Measurements from ENCODE around the gene RGMA.

The RGMA gene

DNA sequence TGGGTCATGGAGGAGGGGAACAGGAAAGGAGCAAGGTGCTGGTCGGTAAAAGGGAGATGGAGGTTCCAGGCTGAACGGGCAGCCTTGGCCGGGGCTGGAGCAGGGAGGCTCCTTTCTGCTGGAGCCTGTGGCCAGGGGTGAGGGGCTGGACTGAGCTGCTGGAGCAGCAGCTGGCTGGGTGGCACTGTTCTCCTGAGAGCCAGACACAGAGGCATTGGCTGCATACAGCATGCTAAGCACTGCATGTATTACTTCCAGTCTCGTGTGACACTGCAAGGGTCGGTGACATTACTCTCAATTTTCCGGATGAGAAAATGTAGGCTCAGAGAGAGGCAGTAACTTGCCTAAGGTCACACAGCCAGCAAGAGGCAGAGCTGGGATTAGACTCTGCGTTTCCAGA, 42.3 kb downstream of the RGMA start:
- H3K36me3 ChIP-seq (ENCODE audit: control insufficient read depth, insufficient read depth, low read length): no peaks in the 10 kb centered on the region
- TF ChIP-seq, protein P1, sequence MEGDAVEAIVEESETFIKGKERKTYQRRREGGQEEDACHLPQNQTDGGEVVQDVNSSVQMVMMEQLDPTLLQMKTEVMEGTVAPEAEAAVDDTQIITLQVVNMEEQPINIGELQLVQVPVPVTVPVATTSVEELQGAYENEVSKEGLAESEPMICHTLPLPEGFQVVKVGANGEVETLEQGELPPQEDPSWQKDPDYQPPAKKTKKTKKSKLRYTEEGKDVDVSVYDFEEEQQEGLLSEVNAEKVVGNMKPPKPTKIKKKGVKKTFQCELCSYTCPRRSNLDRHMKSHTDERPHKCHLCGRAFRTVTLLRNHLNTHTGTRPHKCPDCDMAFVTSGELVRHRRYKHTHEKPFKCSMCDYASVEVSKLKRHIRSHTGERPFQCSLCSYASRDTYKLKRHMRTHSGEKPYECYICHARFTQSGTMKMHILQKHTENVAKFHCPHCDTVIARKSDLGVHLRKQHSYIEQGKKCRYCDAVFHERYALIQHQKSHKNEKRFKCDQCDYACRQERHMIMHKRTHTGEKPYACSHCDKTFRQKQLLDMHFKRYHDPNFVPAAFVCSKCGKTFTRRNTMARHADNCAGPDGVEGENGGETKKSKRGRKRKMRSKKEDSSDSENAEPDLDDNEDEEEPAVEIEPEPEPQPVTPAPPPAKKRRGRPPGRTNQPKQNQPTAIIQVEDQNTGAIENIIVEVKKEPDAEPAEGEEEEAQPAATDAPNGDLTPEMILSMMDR (IDR thresholded peaks at IDR 0.05; ENCODE audit: insufficient read depth, low read length, poor library complexity, severe bottlenecking): no peak
- no peaks in the 10 kb centered on the region; the same call in 1 of the 2 replicates for H3K27me3 ChIP-seq (replicated peaks; ENCODE audit: control insufficient read depth, insufficient read depth, low read length)
- H3K4me3 ChIP-seq (replicated peaks; ENCODE audit: low read depth, low read length): no peak overlapping the region
- no peak for DNase-seq (ENCODE audit: extremely low read depth, insufficient read length)

DNA sequence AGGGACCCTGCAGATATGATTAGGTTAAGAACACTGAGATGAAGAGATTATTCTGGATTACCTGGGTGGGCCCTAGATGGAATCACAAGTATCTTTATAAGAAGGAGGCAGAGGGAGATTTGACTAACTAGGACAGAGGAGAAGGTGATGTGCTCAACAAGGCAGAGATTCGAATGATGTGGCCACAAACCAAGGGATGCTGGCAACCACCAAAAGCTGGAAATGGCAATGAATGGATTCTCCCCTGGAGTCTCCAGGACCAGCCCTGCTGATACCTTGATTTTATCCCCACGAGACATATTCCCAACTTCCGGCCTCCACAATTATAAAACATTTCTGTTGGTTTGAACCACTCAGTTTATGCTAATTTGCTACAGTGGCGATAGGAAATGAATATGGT, 42.9 kb downstream of the RGMA start:
- no peaks in the 10 kb centered on the region for H3K36me3 ChIP-seq (ENCODE audit: control insufficient read depth, insufficient read depth, low read length)
- TF ChIP-seq, protein P1 (IDR thresholded peaks at IDR 0.05; ENCODE audit: insufficient read depth, low read length, poor library complexity, severe bottlenecking): no peak
- no peak overlapping the region for H3K4me3 ChIP-seq (replicated peaks; ENCODE audit: low read depth, low read length)
- no peak for DNase-seq (ENCODE audit: extremely low read depth, insufficient read length)
- no peaks in the 10 kb centered on the region; the same call in 1 of the 2 replicates for H3K27me3 ChIP-seq (replicated peaks; ENCODE audit: control insufficient read depth, insufficient read depth, low read length)

DNA sequence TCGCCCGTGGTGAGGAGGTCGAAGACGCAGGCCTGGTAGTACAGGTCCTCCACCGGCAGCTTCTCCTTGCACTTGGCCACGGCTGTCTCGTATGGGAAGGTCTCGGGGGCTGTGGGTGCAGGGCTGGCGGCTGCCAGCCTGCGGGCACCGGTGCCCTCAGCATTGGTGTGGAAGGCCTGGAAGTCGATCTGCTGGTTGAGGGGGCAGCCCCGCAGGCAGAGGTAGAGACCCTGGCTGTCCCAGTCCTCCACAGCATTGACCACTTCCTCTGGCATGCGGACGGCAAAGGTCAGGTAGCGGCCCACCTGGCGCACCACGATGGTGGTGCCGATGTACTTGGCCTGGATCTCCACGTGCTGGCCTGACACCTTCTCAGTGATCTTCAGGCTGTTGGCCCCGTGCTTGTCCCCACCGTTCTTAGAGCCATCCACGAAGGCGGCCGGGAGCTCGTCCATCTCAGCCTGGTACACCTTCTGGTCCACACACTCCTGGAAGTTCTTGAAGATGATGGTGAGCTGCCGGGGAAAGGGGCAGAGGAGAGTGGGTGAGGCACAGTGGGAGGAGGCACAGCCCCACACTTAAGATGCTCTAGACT, 43.7 kb downstream of the RGMA start:
- Histone ChIP-seq H3K36me3 (ENCODE audit: control insufficient read depth, insufficient read depth, low read length) (no peaks in the 10 kb centered on the region), H3K4me3 (replicated peaks; ENCODE audit: low read depth, low read length) (no peak overlapping the region), H3K27me3 (replicated peaks; ENCODE audit: control insufficient read depth, insufficient read depth, low read length) (no peaks in the 10 kb centered on the region; the same call in 1 of the 2 replicates)
- DNase-seq (ENCODE audit: extremely low read depth, insufficient read length): no peak
- TF ChIP-seq, protein P1 (IDR thresholded peaks at IDR 0.05; ENCODE audit: insufficient read depth, low read length, poor library complexity, severe bottlenecking): no peak

DNA sequence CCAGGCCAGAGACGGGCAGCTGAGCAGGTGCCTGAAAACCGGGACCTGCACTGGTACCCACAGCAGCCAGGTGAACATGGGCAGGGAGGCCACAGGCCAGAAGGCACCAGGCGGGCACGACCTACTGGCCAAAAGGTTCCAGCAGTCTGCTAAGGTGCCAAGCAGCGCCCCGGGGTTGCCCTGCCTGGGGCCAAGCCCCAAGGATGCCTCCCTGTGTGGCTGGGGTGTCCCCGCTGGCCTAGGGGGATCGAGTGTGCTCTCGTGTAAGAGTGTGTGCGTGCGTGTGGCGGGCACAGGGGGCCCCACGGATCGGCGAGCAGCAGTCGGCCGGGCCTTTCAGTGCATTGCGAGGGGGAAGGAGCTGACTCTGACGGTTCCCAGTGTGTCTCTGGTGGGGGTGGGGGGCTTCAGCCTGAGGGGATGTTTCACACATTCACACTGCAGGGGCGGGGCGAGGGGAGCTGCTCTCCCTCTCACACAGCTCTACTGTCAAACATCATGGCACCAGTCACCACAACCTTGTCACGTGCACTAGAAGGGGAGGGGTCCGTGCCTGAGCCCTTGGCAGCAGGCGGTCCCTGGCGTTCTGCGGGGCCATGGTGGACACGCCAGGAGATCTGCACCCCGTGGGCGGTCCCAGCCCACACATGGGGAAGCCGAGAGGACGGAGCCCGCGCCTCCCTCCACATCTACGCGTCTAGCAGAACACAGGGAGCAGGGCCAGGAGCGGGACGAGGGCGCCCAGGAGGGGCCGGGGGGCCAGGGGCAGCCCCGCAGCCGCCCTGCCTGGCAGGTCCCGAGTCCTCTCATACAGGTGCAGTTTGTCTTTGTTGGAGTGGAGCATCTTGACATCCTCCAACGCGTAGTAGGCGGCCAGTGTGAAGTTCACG, 44.5 kb downstream of the RGMA start:
- Histone ChIP-seq H3K36me3 (ENCODE audit: control insufficient read depth, insufficient read depth, low read length) (no peaks in the 10 kb centered on the region), H3K4me3 (replicated peaks; ENCODE audit: low read depth, low read length) (no peak overlapping the region), H3K27me3 (replicated peaks; ENCODE audit: control insufficient read depth, insufficient read depth, low read length) (no peaks in the 10 kb centered on the region; the same call in 1 of the 2 replicates)
- TF ChIP-seq, protein P1 (IDR thresholded peaks at IDR 0.05; ENCODE audit: insufficient read depth, low read length, poor library complexity, severe bottlenecking): no peak
- DNase-seq (ENCODE audit: extremely low read depth, insufficient read length): no peak

DNA sequence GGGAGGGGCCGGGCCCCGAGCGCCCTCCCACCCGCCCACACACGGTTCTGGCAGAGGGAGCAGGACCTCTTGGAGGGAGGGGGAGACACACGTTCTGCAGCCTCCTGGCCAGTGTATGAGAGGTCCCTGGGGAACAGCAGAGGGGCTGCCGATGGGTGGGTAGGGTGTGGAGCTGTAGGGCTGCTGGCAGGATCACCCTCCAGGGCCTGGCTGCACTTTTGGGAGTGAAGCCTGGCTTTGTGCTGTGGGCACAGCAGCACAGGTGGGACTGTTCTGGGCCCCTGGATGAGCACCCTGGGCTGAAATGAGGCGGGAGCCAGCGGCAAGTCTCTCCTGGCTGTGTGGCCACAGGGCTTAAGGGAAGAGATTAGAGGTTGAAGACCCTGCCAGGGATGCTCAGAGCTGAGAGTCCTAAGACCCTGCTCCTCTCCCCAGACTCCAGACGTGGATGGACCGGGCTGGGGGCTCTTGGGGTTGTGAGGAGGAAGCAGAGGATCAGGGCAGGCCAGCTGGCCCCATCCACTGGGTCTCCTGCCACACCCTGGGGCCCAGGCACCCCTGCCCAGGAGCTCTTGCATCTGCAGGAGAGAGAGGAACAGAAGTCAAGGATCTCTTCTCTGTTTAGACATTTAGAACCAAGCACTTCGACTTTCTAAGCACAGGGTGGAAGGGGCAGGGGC, 45.2 kb downstream of the RGMA start:
- TF ChIP-seq, protein P1 (IDR thresholded peaks at IDR 0.05; ENCODE audit: insufficient read depth, low read length, poor library complexity, severe bottlenecking): no peak
- DNase-seq (ENCODE audit: extremely low read depth, insufficient read length): no peak
- no peaks in the 10 kb centered on the region for H3K36me3 ChIP-seq (ENCODE audit: control insufficient read depth, insufficient read depth, low read length)

More for the DNA sequence above, 45.2 kb downstream of the RGMA start:
- H3K27me3 ChIP-seq (replicated peaks; ENCODE audit: control insufficient read depth, insufficient read depth, low read length): no peaks in the 10 kb centered on the region; the same call in 1 of the 2 replicates
- H3K4me3 ChIP-seq (replicated peaks; ENCODE audit: low read depth, low read length): no peak overlapping the region
